Measurements from ENCODE around the gene CCDC80.

DNA sequence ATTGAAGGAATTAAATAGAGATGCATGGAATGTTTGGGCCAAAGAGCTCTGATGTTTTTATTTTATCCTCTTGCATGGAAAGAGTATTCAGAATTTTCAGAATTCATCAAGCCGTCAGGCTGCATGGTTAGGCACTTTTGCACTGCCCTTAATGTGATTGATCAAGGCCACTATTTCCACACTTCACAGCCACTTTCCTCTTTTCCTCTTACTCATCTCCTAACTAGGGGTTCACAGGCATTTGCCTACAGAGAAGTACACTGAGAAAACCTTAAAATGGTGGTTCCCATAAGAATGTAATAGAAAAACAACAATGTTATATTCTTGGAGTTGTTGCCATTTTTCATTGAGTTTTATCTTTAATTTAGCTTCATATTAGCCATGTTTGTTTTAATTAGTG, 68.2 kb downstream of the CCDC80 start:
- TF ChIP-seq GATA2 (IDR thresholded peaks at IDR 0.05; ENCODE audit: low read depth, low read length) (no peak), GATA3 (IDR thresholded peaks at IDR 0.05; ENCODE audit: low read depth, low read length) (no peak)
